Thyroid gland (tissue), 4 donors: Measurements from ENCODE around the gene OR2AE1. TPM values are rescaled to one million over a fixed set of nuclear protein-coding genes. Genes with fewer than 3 reads are reported as not detected.
A peak's percentile ranks its signal among the peaks of the same experiment; 100 is the strongest.

Experiments
- DNase-seq, 2 donors: peaks; one replicate each; pipeline ENCODE4 v3.0.0-alpha.2; 2019
- H3K27ac ChIP-seq, 3 donors: fragments of 200-600 bp; sonication (generic); 1 replicate in 2 of 3; 2 replicates in 1 of 3; pipeline ENCODE4 v1.5.1; 2016 to 2019; ENCODE audit warnings: mild to moderate bottlenecking in 1 of 3, moderate library complexity in 1 of 3
- H3K27me3 ChIP-seq: fragments of 200-600 bp; sonication (generic); one replicate; pipeline ENCODE4 v1.5.1; 2019
- H3K36me3 ChIP-seq, 2 donors: fragments of 200-600 bp; sonication (generic); one replicate each; pipeline ENCODE4 v1.5.1; 2016 to 2019
- H3K4me1 ChIP-seq, 2 donors: fragments of 200-600 bp; sonication (generic); one replicate each; pipeline ENCODE4 v1.5.1; 2017 to 2019
- H3K4me3 ChIP-seq, 3 donors: fragments of 200-600 bp; sonication (generic); replicated peaks in 1 of 3; 1 replicate in 2 of 3; 2 replicates in 1 of 3; pipeline ENCODE4 v1.5.1; 2016; ENCODE audit warnings: mild to moderate bottlenecking in 1 of 3
- H3K9me3 ChIP-seq: fragments of 200-600 bp; sonication (generic); one replicate; pipeline ENCODE4 v1.5.1; 2017
- CTCF ChIP-seq, 6 experiments: fragments of 200-600 bp in 3 of 6; fragments of 450-650 bp in 3 of 6; sonication (generic) in 3 of 6; IDR thresholded peaks; one replicate each; pipeline ENCODE4 v1.5.1; 2016 to 2019; ENCODE audit warnings: antibody characterized with exemption in 6 of 6, mild to moderate bottlenecking in 2 of 6, inconsistent platforms in 1 of 6, moderate library complexity in 1 of 6
- POLR2A ChIP-seq, 2 donors: fragments of 450-650 bp; IDR thresholded peaks; one replicate each; pipeline ENCODE4 v1.6.1; 2017; ENCODE audit warnings: antibody characterized with exemption in 2 of 2, mild to moderate bottlenecking in 2 of 2, moderate library complexity in 1 of 2
- WGBS, 2 donors: methylation state at CpG; one replicate each; pipeline ENCODE4 v1.1.5; 2017; 5-methylcytosine and 5-hydroxymethylcytosine counted together
- intact Hi-C: fragments of 100-400 bp; cut with DNase I; formaldehyde crosslinking; loops from one replicate; pipeline ENCODE4 v1.15.1; 2023
- total RNA-seq, 4 donors: library from RNA; depleted of rRNA; stranded (reverse); fragments of >200 nt; gene quantifications; one replicate each; pipeline ENCODE4 v1.2.3, GENCODE V29; 2016

OR2AE1 gene
- total RNA-seq: 1 to 10 TPM in 1 of 4 donors, under 1 TPM in 1, not detected in 2; 0.45 to 1.2 TPM

GRCh38 chr7:99876933-99877332 is at the start of gene OR2AE1:
TSS of gene OR2AE1 (minus strand) at chr7:99877033. CDS start at chr7:99877033, 0 bp downstream.
- Histone ChIP-seq H3K9me3 (no peaks in the 10 kb centered on the region), H3K36me3 (no peaks in the 10 kb centered on the region), H3K4me1 (no peaks in the 10 kb centered on the region), H3K4me3 (no peak within 1 kb of the TSS), H3K27me3 (no peaks in the 10 kb centered on the region), H3K27ac (no peak within 1 kb of the TSS)
- intact Hi-C loops: no loop called here
- TF ChIP-seq CTCF (IDR thresholded peaks at IDR 0.05) (no peak), POLR2A (IDR thresholded peaks at IDR 0.05) (no peak)
- 89 to 90% methylated on average over 3 of the region's 3 CpGs for WGBS, 2 donors
- DNase-seq: no peak

- DNase-seq: no peak
- Histone ChIP-seq H3K4me1 (peaks cover 0 to 6% of the 10 kb centered on the region in 2 donors), H3K27ac (no peak overlapping the region), H3K27me3 (no peaks in the 10 kb centered on the region), H3K36me3 (no peaks in the 10 kb centered on the region), H3K4me3 (no peak overlapping the region), H3K9me3 (no peaks in the 10 kb centered on the region)
- no peak for TF ChIP-seq POLR2A (IDR thresholded peaks at IDR 0.05)
- TF ChIP-seq CTCF (IDR thresholded peaks at IDR 0.05): no peak
- intact Hi-C loops: no loop called here
Observed at GRCh38 chr7:99926321-99926720, 49.5 kb upstream of the OR2AE1 start.

- DNase-seq: no peak
- Histone ChIP-seq H3K4me3 (no peak overlapping the region), H3K9me3 (no peaks in the 10 kb centered on the region), H3K36me3 (no peaks in the 10 kb centered on the region), H3K4me1 (peaks cover 9 to 13% of the 10 kb centered on the region in 2 donors), H3K27me3 (no peaks in the 10 kb centered on the region), H3K27ac (no peak overlapping the region)
- TF ChIP-seq CTCF (IDR thresholded peaks at IDR 0.05) (no peak), POLR2A (IDR thresholded peaks at IDR 0.05) (no peak)
- intact Hi-C loops: loop anchor here (5.0 kb wide), 1 partner anchor 54 kb away; the partner anchor contains the start of gene AZGP1
- WGBS, 2 donors: 86 to 88% methylated on average over 3 of the region's 3 CpGs
Observed at GRCh38 chr7:99923200-99923599, 46.4 kb upstream of the OR2AE1 start.

GRCh38 chr7:99920149-99920548 is 43.3 kb upstream of the OR2AE1 start:
- WGBS, 2 donors: 64 to 85% methylated on average over 3 of the region's 3 CpGs
- DNase-seq: no peak
- Histone ChIP-seq H3K36me3 (no peaks in the 10 kb centered on the region), H3K27me3 (no peaks in the 10 kb centered on the region), H3K4me1 (peaks cover 24 to 32% of the 10 kb centered on the region in 2 donors), H3K27ac (peak overlapping the region in 1 of 3 donors; percentile 64), H3K9me3 (no peaks in the 10 kb centered on the region), H3K4me3 (peak overlapping the region in 2 of 3 donors; percentile 82 to 89)
- intact Hi-C loops: loop anchor here (5.0 kb wide), 1 partner anchor 57 kb away; the partner anchor contains the start of gene AZGP1
- TF ChIP-seq CTCF (IDR thresholded peaks at IDR 0.05) (no peak), POLR2A (IDR thresholded peaks at IDR 0.05) (no peak)

- no peak for DNase-seq
- peak in 1 of 2 donors; percentile 14 for TF ChIP-seq POLR2A (IDR thresholded peaks at IDR 0.05)
- no peak for TF ChIP-seq CTCF (IDR thresholded peaks at IDR 0.05)
- H3K27ac ChIP-seq: peak overlapping the region; percentile 64 to 86 (median 84)
- WGBS, 2 donors: 31 to 54% methylated on average over 4 of the region's 4 CpGs
- no peaks in the 10 kb centered on the region for H3K27me3 ChIP-seq
- intact Hi-C loops: loop anchor here (5.0 kb wide), 1 partner anchor 58 kb away; the partner anchor contains the start of gene AZGP1
- peak overlapping the region in 2 of 3 donors; percentile 82 to 89 for H3K4me3 ChIP-seq
- H3K9me3 ChIP-seq: no peaks in the 10 kb centered on the region
- peaks cover 24 to 32% of the 10 kb centered on the region in 2 donors for H3K4me1 ChIP-seq
- H3K36me3 ChIP-seq: no peaks in the 10 kb centered on the region
Observed at GRCh38 chr7:99919814-99920112, 42.9 kb upstream of the OR2AE1 start.
